ENCODE results near the gene GLIPR2.

GRCh38 chr9:36147441-36148175 lies 11.1 kb downstream of the GLIPR2 start:
- TF ChIP-seq POLR2A (IDR thresholded peaks at IDR 0.05; ENCODE audit: low read depth, low read length) = no peak
- TF ChIP-seq JUN (IDR thresholded peaks at IDR 0.05; ENCODE audit: borderline replicate concordance, insufficient read depth, insufficient read length, low read depth) = no peak
- TF ChIP-seq POLR2AphosphoS5 (IDR thresholded peaks at IDR 0.05; ENCODE audit: insufficient read depth, low read depth, low read length) = no peak
- TF ChIP-seq CTCF (IDR thresholded peaks at IDR 0.05; ENCODE audit: extremely low read depth in 1 of 2, insufficient read depth in 1 of 2, low read depth in 1 of 2, low read length in 2 of 2) = no peak
- no peak for TF ChIP-seq EZH2 (IDR thresholded peaks at IDR 0.05; ENCODE audit: borderline replicate concordance, low read depth, low read length, severe bottlenecking)
- no peak for TF ChIP-seq MAX (IDR thresholded peaks at IDR 0.05; ENCODE audit: insufficient read depth, insufficient read length)
- TF ChIP-seq FOS (IDR thresholded peaks at IDR 0.05; ENCODE audit: borderline replicate concordance, insufficient read depth, low read length) = no peak
- no peak for TF ChIP-seq MYC (IDR thresholded peaks at IDR 0.05; ENCODE audit: low read depth, low read length)
- no peak for TF ChIP-seq GATA2 (IDR thresholded peaks at IDR 0.05; ENCODE audit: insufficient read depth, insufficient read length, low read depth, low read length)
